ENCODE measurements around the gene KREMEN2. TPM values are rescaled to one million over a fixed set of nuclear protein-coding genes. Genes with fewer than 3 reads are reported as not detected.
A peak's percentile ranks its signal among the peaks of the same experiment; 100 is the strongest.

KREMEN2 gene
- total and polyA plus RNA-seq, 2 of the 13 experiments (the other 11 are each of a cell fraction or from before 2014, with no cell fraction given), result 0.48 to 1.2 TPM

DNA sequence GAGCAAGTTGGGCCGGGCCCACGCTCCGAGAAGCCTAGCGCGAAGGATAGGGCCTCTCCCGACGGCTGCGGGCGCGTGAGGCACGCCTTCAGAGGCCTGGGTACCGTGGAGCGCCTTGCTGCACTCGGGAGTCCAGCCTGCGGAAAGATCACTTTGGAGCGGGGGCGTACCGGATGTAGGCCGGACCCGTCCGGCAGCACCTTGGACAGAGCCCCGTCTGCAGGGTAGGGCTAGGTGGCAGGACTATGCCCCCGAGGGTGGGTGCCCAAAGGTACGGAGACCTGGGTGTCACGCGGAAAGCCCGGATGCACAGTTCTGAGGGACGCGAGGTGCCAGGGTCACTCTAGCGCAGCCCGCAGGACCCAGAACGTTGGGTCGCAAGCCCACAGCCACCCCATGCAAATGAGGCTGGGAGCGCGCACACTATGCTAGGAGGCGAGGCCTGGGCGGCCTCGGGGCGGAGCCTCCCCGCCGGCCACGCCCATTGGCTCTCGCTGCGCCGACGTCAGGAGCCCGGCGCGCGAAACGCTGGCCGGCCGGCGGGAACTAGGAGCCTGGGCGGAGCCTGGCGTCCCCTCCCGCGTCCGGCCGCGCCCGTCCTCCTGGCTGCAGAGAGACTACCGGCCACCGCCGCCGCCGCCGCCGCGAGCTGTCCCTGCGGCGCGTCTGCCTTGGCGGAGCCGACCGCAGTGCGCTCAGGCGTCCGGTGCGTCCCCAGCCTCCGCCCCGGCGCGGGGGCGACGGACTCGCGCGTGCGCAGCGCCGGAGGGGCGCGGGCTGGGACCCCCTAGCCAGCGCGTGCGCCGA lies 4.9 kb downstream of the KREMEN2 start, which contains the start of gene PAQR4 (continued):
- TF ChIP-seq, protein P1, sequence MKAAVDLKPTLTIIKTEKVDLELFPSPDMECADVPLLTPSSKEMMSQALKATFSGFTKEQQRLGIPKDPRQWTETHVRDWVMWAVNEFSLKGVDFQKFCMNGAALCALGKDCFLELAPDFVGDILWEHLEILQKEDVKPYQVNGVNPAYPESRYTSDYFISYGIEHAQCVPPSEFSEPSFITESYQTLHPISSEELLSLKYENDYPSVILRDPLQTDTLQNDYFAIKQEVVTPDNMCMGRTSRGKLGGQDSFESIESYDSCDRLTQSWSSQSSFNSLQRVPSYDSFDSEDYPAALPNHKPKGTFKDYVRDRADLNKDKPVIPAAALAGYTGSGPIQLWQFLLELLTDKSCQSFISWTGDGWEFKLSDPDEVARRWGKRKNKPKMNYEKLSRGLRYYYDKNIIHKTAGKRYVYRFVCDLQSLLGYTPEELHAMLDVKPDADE (CRISPR knock-in tag; IDR thresholded peaks at IDR 0.05), result peak; percentile 85; the same call in 1 of the 2 replicates
- TF ChIP-seq CHD2 (IDR thresholded peaks at IDR 0.05; ENCODE audit: low read depth, low read length) (no peak), FOXC1 (CRISPR knock-in tag; IDR thresholded peaks at IDR 0.05; ENCODE audit: borderline replicate concordance) (peak; percentile 89; the same call in 1 of the 2 replicates), SP140L (CRISPR knock-in tag; IDR thresholded peaks at IDR 0.05; ENCODE audit: borderline replicate concordance) (peak; percentile 79; the same call in 1 of the 2 replicates), ZFY (CRISPR knock-in tag; IDR thresholded peaks at IDR 0.05) (peak; percentile 90), ZNF335 (CRISPR knock-in tag; IDR thresholded peaks at IDR 0.05) (peak; percentile 93; the same call in 1 of the 2 replicates), SP4 (CRISPR knock-in tag; IDR thresholded peaks at IDR 0.05) (peak; percentile 93), PAF1 (CRISPR knock-in tag; IDR thresholded peaks at IDR 0.05) (no peak), ZNF776 (CRISPR knock-in tag; IDR thresholded peaks at IDR 0.05) (peak; percentile 87; the same call in 1 of the 2 replicates), TGIF2 (CRISPR knock-in tag; IDR thresholded peaks at IDR 0.05) (peak; percentile 91), SMARCC2 (IDR thresholded peaks at IDR 0.05) (no peak), NR3C1 (CRISPR knock-in tag; IDR thresholded peaks at IDR 0.05) (0 out of 2 replicates have a peak, but pooled peaks have one; percentile 36), ZNF230 (CRISPR knock-in tag; IDR thresholded peaks at IDR 0.05) (peak; percentile 95)
- TF ChIP-seq, protein P2, sequence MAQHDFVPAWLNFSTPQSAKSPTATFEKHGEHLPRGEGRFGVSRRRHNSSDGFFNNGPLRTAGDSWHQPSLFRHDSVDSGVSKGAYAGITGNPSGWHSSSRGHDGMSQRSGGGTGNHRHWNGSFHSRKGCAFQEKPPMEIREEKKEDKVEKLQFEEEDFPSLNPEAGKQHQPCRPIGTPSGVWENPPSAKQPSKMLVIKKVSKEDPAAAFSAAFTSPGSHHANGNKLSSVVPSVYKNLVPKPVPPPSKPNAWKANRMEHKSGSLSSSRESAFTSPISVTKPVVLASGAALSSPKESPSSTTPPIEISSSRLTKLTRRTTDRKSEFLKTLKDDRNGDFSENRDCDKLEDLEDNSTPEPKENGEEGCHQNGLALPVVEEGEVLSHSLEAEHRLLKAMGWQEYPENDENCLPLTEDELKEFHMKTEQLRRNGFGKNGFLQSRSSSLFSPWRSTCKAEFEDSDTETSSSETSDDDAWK (CRISPR knock-in tag; IDR thresholded peaks at IDR 0.05), result no peak
- TF ChIP-seq, protein P3, sequence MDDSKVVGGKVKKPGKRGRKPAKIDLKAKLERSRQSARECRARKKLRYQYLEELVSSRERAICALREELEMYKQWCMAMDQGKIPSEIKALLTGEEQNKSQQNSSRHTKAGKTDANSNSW (CRISPR knock-in tag; IDR thresholded peaks at IDR 0.05; ENCODE audit: borderline replicate concordance), result peak; percentile 88; the same call in 1 of the 2 replicates
- TF ChIP-seq, protein P4, sequence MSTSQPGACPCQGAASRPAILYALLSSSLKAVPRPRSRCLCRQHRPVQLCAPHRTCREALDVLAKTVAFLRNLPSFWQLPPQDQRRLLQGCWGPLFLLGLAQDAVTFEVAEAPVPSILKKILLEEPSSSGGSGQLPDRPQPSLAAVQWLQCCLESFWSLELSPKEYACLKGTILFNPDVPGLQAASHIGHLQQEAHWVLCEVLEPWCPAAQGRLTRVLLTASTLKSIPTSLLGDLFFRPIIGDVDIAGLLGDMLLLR (CRISPR knock-in tag; IDR thresholded peaks at IDR 0.05), result peak; percentile 94
- TF ChIP-seq, protein P5, sequence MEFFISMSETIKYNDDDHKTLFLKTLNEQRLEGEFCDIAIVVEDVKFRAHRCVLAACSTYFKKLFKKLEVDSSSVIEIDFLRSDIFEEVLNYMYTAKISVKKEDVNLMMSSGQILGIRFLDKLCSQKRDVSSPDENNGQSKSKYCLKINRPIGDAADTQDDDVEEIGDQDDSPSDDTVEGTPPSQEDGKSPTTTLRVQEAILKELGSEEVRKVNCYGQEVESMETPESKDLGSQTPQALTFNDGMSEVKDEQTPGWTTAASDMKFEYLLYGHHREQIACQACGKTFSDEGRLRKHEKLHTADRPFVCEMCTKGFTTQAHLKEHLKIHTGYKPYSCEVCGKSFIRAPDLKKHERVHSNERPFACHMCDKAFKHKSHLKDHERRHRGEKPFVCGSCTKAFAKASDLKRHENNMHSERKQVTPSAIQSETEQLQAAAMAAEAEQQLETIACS (CRISPR knock-in tag; IDR thresholded peaks at IDR 0.05), result peak; percentile 84
- TF ChIP-seq, protein P6, sequence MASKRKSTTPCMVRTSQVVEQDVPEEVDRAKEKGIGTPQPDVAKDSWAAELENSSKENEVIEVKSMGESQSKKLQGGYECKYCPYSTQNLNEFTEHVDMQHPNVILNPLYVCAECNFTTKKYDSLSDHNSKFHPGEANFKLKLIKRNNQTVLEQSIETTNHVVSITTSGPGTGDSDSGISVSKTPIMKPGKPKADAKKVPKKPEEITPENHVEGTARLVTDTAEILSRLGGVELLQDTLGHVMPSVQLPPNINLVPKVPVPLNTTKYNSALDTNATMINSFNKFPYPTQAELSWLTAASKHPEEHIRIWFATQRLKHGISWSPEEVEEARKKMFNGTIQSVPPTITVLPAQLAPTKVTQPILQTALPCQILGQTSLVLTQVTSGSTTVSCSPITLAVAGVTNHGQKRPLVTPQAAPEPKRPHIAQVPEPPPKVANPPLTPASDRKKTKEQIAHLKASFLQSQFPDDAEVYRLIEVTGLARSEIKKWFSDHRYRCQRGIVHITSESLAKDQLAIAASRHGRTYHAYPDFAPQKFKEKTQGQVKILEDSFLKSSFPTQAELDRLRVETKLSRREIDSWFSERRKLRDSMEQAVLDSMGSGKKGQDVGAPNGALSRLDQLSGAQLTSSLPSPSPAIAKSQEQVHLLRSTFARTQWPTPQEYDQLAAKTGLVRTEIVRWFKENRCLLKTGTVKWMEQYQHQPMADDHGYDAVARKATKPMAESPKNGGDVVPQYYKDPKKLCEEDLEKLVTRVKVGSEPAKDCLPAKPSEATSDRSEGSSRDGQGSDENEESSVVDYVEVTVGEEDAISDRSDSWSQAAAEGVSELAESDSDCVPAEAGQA (IDR thresholded peaks at IDR 0.05; ENCODE audit: low read depth), result no peak; the same call in 1 of the 2 replicates
- TF ChIP-seq, protein P6 (CRISPR knock-in tag; IDR thresholded peaks at IDR 0.05; ENCODE audit: borderline replicate concordance), result peak; percentile 94

Data from HepG2 (cell line).